Uterus (tissue), 4 donors: ENCODE results near the gene ASXL3. TPM values are rescaled to one million over a fixed set of nuclear protein-coding genes. Genes with fewer than 3 reads are reported as not detected.

Source experiments
- DNase-seq, 2 donors: peaks; one replicate each; pipeline ENCODE4 v3.0.0-alpha.2; 2019 to 2020
- H3K27ac ChIP-seq, 2 donors: fragments of 200-600 bp; sonication (generic); 1 replicate in 1 of 2; 2 replicates in 1 of 2; pipeline ENCODE4 v1.5.1; 2016 to 2018
- H3K27me3 ChIP-seq, 2 donors: fragments of 200-600 bp; sonication (generic); one replicate each; pipeline ENCODE4 v1.5.1; 2018 to 2019; ENCODE audit warnings: control low read depth in 1 of 2
- H3K36me3 ChIP-seq, 2 donors: fragments of 200-600 bp; sonication (generic); one replicate each; pipeline ENCODE4 v1.5.1; 2019; ENCODE audit warnings: control low read depth in 1 of 2
- H3K4me1 ChIP-seq, 2 donors: fragments of 200-600 bp; sonication (generic); one replicate each; pipeline ENCODE4 v1.5.1; 2018 to 2019; ENCODE audit warnings: control low read depth in 1 of 2
- H3K4me3 ChIP-seq, 2 donors: fragments of 200-600 bp; sonication (generic); 1 replicate in 1 of 2; 2 replicates in 1 of 2; pipeline ENCODE4 v1.5.1; 2018 to 2019; ENCODE audit warnings: mild to moderate bottlenecking in 1 of 2
- H3K9me3 ChIP-seq, 2 donors: fragments of 200-600 bp; sonication (generic); one replicate each; pipeline ENCODE4 v1.5.1; 2019; ENCODE audit warnings: control low read depth in 1 of 2
- CTCF ChIP-seq, 4 experiments: fragments of 200-600 bp in 2 of 4; fragments of 450-650 bp in 2 of 4; sonication (generic) in 2 of 4; IDR thresholded peaks; one replicate each; pipeline ENCODE4 v1.5.1; 2016 to 2019; ENCODE audit warnings: antibody characterized with exemption in 4 of 4, mild to moderate bottlenecking in 2 of 4, moderate library complexity in 1 of 4
- POLR2A ChIP-seq, 2 donors: fragments of 450-650 bp; IDR thresholded peaks; one replicate each; pipeline ENCODE4 v1.6.1; 2016; ENCODE audit warnings: antibody characterized with exemption in 2 of 2, mild to moderate bottlenecking in 1 of 2, moderate library complexity in 1 of 2
- intact Hi-C: fragments of 100-400 bp; cut with DNase I; formaldehyde crosslinking; loops from one replicate; pipeline ENCODE4 v1.15.1; 2023; ENCODE audit warnings: low total_unique reads
- total RNA-seq, 4 donors: library from RNA; depleted of rRNA in 3 of 4; stranded (reverse); fragments of >200 nt in 3 of 4; gene quantifications; one replicate each; pipeline versions ENCODE4 v1.1.0 to v1.2.4, GENCODE V29; 2014 to 2023
- donor health status: DM: yes; HTN: yes; CAD: no.

The ASXL3 gene
- total RNA-seq, 4 donors from 2014 or later = 1.0 to 25.0 (median 8.3) TPM

- TF ChIP-seq POLR2A (IDR thresholded peaks at IDR 0.05) = no peak
- TF ChIP-seq CTCF (IDR thresholded peaks at IDR 0.05) = no peak
- Histone ChIP-seq H3K4me1 (no peaks in the 10 kb centered on the region), H3K4me3 (no peak overlapping the region)
These were observed 119.5 kb downstream of the ASXL3 start for GRCh38 chr18:33697498-33697897.

DNA sequence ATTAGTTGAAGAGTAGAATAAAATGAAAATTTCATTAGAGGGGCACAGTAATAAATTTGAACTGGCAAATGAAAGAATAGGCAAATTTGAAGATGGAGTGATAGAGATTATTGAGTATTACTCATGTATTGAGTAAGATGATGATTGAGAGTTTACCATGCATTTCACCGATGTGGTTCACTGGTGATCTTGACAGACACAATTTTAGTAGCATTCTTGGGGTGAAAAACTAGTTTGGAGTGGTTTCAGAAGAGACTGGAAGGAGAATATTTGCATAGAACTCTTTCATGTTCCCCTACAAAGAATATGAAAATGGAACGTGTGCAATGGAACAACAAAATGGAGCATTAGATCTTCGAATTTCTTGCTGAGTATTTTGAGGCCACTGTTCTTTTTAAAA, 121.4 kb downstream of the ASXL3 start:
- Histone ChIP-seq H3K27me3 (no peaks in the 10 kb centered on the region), H3K27ac (no peak overlapping the region), H3K4me3 (no peak overlapping the region), H3K9me3 (no peaks in the 10 kb centered on the region), H3K36me3 (no peaks in the 10 kb centered on the region), H3K4me1 (no peaks in the 10 kb centered on the region)
- no peak for DNase-seq
- intact Hi-C loops = no loop called here
- no peak for TF ChIP-seq CTCF (IDR thresholded peaks at IDR 0.05)
- no peak for TF ChIP-seq POLR2A (IDR thresholded peaks at IDR 0.05)

More at GRCh38 chr18:33697498-33697897, 119.5 kb downstream of the ASXL3 start:
- intact Hi-C loops = no loop called here
- no peaks in the 10 kb centered on the region for H3K9me3 ChIP-seq
- no peak for DNase-seq
- no peak overlapping the region for H3K27ac ChIP-seq
- H3K36me3 ChIP-seq = no peaks in the 10 kb centered on the region
- no peaks in the 10 kb centered on the region for H3K27me3 ChIP-seq

DNA sequence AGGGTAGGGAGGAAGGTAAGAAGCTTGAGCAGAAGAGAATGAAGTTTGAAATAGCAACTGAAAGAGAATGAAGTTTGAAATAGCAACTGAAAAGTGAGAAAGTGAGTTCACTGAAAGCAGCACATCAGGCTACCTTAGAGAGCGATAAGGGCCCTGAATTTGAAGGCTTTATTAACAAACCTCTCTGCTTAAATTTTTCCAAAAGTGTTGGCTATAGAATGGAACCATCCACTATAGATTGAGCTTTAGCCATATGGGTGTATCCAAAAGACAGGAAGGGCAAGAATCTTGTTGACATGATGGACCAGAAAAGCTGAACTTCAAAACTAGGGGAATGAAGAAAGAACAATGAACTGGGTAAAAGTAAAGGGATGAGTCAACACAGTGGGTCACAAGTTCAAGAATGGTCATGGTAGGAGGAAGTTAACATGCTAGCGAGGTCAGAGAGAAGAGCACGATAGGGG, 122.5 kb downstream of the ASXL3 start:
- no peak for DNase-seq
- no peaks in the 10 kb centered on the region for H3K36me3 ChIP-seq
- no peaks in the 10 kb centered on the region for H3K9me3 ChIP-seq
- TF ChIP-seq CTCF (IDR thresholded peaks at IDR 0.05) = no peak
- no peak for TF ChIP-seq POLR2A (IDR thresholded peaks at IDR 0.05)
- H3K27ac ChIP-seq = no peak overlapping the region
- intact Hi-C loops = no loop called here
- no peaks in the 10 kb centered on the region for H3K4me1 ChIP-seq
- no peak overlapping the region for H3K4me3 ChIP-seq
- H3K27me3 ChIP-seq = no peaks in the 10 kb centered on the region

DNA sequence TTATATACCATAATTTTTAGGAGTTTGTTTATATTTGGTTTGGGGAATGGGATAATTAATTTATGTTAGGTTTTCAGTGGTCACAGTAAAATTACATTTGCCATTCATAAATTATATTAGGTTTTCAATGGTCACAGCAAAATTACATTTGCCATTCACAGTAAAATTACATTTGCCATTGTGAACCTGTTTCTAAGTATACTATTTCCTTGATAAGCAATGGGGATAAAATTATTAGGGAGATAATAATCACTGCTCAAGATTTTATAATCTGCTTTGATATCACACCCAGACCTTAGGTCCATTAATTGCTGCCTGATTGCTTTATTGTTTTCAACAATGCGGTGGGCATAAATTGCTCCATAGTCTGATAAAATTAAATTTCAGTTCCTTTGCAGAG, 124.6 kb downstream of the ASXL3 start:
- H3K27ac ChIP-seq = no peak overlapping the region
- no peaks in the 10 kb centered on the region for H3K9me3 ChIP-seq
- DNase-seq = no peak
- H3K4me1 ChIP-seq = no peaks in the 10 kb centered on the region
- H3K4me3 ChIP-seq = no peak overlapping the region
- TF ChIP-seq POLR2A (IDR thresholded peaks at IDR 0.05) (no peak), CTCF (IDR thresholded peaks at IDR 0.05) (no peak)
- H3K27me3 ChIP-seq = no peaks in the 10 kb centered on the region
- no peaks in the 10 kb centered on the region for H3K36me3 ChIP-seq
- intact Hi-C loops = no loop called here

GRCh38 chr18:33706391-33706790, 128.4 kb downstream of the ASXL3 start:
- intact Hi-C loops = no loop called here
- Histone ChIP-seq H3K9me3 (no peaks in the 10 kb centered on the region), H3K27ac (no peak overlapping the region), H3K4me1 (no peaks in the 10 kb centered on the region), H3K27me3 (no peaks in the 10 kb centered on the region), H3K36me3 (no peaks in the 10 kb centered on the region), H3K4me3 (no peak overlapping the region)
- DNase-seq = no peak
- TF ChIP-seq CTCF (IDR thresholded peaks at IDR 0.05) (no peak), POLR2A (IDR thresholded peaks at IDR 0.05) (no peak)
